DMS 273 (cell line): ENCODE data around the gene OPN1MW3.
"Not testable (repeated sequence)": the region's sequence is repeated elsewhere in the genome, so short reads cannot be mapped to it uniquely, and the experiment has no call there.

ENCODE experiments used
- DNase-seq: peaks from one replicate; lab custom pipeline; 2025; ENCODE audit not compliant: unreplicated experiment; lab: John Stamatoyannopoulos, UW

Gene OPN1MW3

GRCh38 chrX:154295664-154296310 lies 38.4 kb downstream of the OPN1MW3 start, which contains the start of gene TKTL1:
TKTL1 (plus strand) TSS chrX:154295795; CDS start chrX:154295860, 65 bp downstream.
- no peak for DNase-seq

- DNase-seq: no peak
These were observed 39.3 kb downstream of the OPN1MW3 start for GRCh38 chrX:154296731-154297130.

GRCh38 chrX:154298312-154298711 lies 40.9 kb downstream of the OPN1MW3 start:
- peak; percentile 66 for DNase-seq

GRCh38 chrX:154300816-154301215 lies 43.4 kb downstream of the OPN1MW3 start:
- DNase-seq: no peak

GRCh38 chrX:154302998-154303397 lies 45.6 kb downstream of the OPN1MW3 start:
- DNase-seq: not testable (repeated sequence)

GRCh38 chrX:154303476-154303875 lies 46.1 kb downstream of the OPN1MW3 start:
- no peak for DNase-seq

- DNase-seq: no peak
These were observed 47.5 kb downstream of the OPN1MW3 start for GRCh38 chrX:154304846-154305245.

GRCh38 chrX:154305541-154306205 lies 48.3 kb downstream of the OPN1MW3 start:
- DNase-seq: no peak

GRCh38 chrX:154307202-154307601 lies 49.8 kb downstream of the OPN1MW3 start:
- DNase-seq: no peak

GRCh38 chrX:154308108-154308946 lies 50.9 kb downstream of the OPN1MW3 start:
- peak; percentile 88 for DNase-seq

GRCh38 chrX:154309041-154309775 lies 51.8 kb downstream of the OPN1MW3 start:
- no peak for DNase-seq

- no peak for DNase-seq
These were observed 53.5 kb downstream of the OPN1MW3 start for GRCh38 chrX:154310616-154311536.

- no peak for DNase-seq
These were observed 54.7 kb downstream of the OPN1MW3 start for GRCh38 chrX:154312116-154312515.

GRCh38 chrX:154313147-154313546 lies 55.8 kb downstream of the OPN1MW3 start:
- DNase-seq: no peak

GRCh38 chrX:154315416-154315815 lies 58.0 kb downstream of the OPN1MW3 start:
- no peak for DNase-seq

GRCh38 chrX:154317391-154317995 lies 60.1 kb downstream of the OPN1MW3 start:
- peak; percentile 76 for DNase-seq

GRCh38 chrX:154320406-154320805 lies 63.0 kb downstream of the OPN1MW3 start:
- DNase-seq: no peak
